GM18526 (cell line): Measurements from ENCODE around the gene EFNB3.

Experiments used
- POLR2A ChIP-seq: IDR thresholded peaks from 3 replicates; pipeline ENCODE4 v1.6.1; 2011; ENCODE audit not compliant: insufficient read length; ENCODE audit errors: extremely low read depth

Gene EFNB3

DNA sequence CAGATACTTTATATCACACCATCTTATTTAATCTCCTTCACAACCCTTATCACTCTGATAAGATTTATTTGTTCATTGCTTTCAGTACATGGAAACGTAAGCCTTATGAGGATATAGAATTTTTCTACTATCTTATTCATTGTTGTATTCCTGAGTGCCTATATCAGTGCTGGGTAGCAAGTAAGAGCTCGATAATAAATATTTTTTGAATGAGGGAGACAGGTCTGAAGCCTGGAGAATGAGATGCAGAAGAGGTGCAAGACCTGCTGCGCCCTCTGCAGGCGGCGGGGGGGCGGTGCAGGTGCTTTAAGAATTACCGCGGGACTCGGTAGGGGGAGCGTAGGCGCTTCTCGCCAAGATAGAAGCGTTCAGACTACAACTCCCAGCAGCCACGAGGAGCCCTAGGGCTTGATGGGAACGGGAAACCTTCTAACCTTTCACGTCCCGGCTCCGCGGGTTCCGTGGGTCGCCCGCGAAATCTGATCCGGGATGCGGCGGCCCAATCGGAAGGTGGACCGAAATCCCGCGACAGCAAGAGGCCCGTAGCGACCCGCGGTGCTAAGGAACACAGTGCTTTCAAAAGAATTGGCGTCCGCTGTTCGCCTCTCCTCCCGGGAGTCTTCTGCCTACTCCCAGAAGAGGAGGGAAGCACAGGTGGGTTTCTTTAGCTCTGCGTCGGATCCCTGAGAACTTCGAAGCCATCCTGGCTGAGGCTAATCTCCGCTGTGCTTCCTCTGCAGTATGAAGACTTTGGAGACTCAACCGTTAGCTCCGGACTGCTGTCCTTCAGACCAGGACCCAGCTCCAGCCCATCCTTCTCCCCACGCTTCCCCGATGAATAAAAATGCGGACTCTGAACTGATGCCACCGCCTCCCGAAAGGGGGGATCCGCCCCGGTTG is 16.8 kb upstream of the EFNB3 start, which contains the start of gene WRAP53:
TSS of gene WRAP53 (plus strand) at position 570 of the 900 bp plus-strand sequence. CDS start at position 742, 172 bp downstream.
- TF ChIP-seq POLR2A: peak; percentile 48

DNA sequence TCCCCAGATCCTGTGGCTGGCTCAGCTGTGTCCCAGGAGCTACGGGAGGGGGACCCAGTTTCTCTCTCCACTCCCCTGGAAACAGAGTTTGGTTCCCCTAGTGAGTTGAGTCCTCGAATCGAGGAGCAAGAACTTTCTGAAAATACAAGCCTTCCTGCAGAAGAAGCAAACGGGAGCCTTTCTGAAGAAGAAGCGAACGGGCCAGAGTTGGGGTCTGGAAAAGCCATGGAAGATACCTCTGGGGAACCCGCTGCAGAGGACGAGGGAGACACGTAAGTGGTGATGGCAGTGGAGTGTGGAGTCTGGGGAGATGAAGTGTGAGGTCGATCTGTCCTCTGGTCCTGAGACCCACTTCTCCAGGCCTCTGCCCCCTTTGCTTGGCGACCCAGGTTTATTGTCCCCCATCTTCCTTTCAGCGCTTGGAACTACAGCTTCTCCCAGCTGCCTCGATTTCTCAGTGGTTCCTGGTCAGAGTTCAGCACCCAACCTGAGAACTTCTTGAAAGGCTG is 16.1 kb upstream of the EFNB3 start:
- TF ChIP-seq POLR2A: no peak

DNA sequence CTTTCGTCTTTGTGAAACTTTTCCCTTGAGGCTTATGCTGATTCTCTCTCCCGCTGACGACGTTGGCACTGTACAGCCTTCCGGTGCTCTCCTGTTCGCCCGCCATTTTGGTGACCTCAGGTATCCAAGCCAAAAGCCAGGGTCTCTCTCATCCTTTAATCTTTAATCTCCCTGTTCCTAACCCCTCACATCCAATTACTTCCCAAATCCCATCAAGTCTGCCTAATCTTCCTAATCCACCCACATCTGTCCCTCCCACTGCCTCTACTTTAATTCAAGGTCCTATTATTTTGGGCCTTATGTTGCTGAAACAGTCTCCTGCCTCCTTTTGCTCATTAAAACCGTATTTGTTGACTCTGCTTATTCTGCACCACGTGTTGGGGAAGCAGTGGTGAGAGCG is 9.4 kb upstream of the EFNB3 start:
- no peak for TF ChIP-seq POLR2A

DNA sequence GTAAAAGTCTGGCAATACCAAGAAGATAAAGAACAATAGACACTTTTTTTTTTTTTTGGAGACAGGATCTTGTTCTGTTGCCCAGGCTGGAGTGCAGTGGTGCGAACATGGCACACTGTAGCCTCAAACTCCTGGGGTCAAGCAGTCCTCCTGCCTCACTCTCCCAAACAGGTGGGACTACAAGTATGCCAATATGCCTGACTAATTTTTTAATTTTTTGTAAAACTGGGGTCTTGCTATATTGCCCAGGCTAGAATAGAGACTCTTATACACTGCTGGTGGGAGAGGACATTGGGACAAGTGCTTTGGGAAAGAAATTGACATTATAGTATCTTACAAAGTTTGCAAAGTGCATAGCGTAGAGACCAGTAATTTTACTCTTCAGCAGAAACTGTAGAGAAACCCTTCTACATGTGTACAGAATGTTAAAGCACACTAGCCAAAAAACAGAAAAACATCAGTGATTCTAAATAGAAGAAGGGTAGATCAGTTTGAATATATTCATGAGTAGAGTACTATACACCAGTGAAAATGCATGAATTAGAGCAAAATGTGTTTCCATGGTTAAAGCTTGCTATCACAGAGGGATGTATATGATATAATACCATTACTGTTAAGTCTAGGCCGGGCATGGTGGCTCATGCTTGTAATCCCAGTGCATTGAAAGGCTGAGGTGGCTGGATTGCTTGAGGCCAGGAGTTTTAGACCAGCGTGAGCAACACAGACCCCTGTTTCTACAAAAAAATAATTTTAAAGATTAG is 7.0 kb upstream of the EFNB3 start:
- no peak for TF ChIP-seq POLR2A

DNA sequence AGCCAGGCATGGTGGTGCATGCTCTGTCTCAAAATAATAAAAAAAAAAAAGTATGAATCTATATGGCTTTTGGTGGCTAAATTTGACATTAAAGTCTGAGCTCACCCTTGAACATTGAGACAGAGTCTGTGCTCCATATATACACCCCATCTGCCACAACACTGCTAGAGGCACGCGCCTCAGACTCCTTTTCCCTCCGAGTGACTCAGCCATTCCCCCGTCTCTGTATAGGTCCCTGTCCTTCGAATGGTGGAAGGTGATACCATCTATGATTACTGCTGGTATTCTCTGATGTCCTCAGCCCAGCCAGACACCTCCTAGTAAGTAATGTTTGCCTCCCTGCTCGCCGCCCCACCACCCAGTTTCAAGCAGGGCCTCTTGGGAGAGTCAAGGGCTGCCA is 4.5 kb upstream of the EFNB3 start:
- no peak for TF ChIP-seq POLR2A

DNA sequence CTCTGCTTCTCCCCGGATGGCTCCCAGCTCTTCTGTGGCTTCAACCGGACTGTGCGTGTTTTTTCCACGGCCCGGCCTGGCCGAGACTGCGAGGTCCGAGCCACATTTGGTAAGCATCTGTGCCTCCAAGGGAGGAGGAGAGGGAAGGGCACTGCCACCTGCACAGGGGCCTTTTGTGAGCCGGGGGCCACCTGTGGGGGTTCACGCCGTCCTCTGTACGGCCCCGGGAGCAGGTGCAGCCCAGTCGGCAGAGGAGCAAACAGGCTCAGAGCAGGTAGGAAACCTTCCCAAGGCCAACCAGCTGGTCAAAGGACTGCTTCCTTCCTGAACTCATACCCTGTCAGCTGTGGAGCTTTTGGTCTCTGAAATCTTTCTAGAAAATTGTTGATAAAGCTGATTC is 3.3 kb upstream of the EFNB3 start:
- TF ChIP-seq POLR2A: no peak

DNA sequence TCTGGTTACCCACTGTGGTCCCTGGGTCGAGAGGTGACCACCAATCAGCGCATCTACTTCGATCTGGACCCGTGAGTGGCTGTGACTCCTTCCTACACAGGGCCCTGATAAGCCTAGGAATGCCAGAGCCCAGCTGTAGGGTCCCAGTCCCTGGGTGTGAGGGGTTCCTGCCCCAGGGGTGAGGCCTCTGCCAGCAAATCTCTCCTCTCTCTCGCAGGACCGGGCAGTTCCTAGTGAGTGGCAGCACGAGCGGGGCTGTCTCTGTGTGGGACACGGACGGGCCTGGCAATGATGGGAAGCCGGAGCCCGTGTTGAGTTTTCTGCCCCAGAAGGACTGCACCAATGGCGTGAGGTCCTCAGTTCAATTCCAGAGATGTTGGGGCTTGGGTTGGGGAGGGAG is 2.2 kb upstream of the EFNB3 start:
- no peak for TF ChIP-seq POLR2A

DNA sequence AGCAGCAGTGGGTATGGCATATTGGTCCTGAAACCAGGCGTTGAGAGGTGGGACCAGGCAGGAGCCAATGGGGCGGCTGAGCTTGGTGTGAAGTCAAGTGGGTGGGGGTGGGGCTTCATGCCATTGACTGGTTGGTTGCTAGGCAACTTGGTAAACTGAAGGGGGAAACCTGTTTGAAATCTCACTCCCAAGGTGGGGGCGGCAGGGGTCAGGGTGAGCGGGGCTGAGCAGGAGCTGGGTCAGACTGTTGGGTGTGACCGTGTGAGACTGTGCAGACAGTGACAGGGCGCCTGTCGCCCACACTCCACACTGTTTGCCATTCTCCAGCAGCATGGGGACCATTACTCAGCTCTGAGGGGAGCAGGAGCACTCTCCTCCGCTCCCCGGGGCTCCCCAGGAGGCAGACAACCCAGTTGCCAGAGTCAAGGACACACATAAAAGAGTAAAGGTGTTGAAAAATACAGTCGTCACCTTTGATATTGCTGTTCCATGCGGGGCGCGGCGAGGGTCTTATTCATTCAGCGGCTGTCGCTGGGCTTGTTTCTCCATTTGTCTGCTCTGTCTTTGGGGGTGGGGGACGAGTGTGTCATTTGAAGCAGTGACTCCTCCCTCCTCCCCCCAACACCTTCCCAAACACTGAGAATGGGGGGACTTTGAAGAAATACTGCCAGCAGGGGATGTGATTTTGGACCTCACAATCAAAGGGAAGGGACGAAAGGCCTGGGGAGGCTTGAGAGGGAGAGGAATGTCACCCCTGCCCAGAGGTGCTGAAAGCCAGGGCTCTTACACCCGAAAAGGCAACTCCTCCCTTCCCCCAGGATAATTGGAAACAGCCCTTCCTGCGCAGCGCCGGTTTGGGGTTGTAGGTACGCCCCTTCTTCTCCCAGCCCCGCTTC is 1.2 kb upstream of the EFNB3 start:
- no peak for TF ChIP-seq POLR2A

DNA sequence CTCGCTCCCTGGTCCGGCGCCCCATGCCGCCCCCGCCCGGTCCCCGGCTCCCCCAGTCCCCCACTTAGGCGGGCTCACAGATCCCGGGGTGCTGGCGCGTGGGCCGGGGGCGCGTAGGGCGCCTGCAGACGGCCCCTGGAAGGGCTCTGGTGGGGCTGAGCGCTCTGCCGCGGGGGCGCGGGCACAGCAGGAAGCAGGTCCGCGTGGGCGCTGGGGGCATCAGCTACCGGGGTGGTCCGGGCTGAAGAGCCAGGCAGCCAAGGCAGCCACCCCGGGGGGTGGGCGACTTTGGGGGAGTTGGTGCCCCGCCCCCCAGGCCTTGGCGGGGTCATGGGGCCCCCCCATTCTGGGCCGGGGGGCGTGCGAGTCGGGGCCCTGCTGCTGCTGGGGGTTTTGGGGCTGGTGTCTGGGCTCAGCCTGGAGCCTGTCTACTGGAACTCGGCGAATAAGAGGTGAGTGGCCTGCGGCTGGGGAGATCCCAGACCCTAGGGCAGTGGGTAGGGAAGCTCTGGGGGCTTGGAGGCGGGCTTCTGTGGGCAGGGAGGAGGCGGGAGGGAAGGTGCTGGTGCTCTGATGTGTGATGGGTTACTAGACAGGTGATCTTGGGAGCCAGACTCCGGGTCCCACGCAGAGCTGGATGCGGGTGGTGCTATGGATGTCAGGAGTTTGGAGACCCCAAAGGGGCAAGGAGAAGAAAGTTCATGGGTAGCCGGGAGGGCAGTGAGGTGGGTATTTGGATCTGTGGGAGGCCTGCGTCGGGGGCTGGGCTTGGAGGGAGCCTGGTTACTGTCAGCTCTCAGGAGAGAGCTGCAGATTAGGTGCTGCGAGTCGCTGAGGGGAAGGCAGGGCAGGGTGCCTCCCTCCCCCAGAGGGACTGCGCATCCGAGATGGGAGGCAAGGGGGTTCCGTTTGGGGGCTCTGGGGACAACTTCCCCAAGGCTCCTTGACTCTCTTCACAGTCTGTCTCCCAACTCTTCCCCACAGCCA is 560 bp downstream of the EFNB3 start:
- TF ChIP-seq POLR2A: no peak

DNA sequence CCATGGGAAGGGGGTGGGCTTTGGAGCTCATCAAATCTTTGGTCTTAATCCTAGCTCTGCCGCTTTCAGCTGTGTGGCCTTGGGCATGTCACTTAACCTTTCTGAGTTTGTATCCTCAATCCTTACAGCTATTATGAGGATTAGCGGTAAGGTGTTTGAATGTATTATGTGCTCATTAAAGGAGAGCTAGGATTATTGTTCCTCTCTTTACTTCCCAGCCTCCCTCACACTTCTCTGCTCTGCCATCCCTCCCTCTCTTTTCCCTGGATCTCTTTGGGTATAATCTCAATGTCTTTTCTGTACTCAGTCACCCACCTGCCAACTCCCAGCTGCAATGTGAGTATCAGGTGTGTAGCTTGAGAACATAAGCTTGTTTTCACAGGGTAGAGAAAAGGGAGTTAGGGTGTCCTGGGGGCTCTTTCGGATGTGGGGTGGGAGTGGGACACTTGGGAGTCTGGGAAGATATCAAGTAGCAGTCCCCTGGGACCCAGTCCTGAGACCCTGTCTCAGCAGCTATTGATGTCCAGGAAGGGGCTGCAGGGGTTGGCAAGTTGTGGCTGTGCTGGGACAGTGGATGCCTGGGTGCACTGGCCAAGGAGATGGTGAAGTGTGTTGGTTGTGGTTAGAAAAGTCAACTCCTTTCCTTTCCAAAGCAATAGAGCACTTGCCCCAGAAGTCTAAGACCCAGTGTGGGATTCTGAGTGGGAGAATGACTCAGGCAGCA is 1.8 kb downstream of the EFNB3 start:
- TF ChIP-seq POLR2A: no peak

DNA sequence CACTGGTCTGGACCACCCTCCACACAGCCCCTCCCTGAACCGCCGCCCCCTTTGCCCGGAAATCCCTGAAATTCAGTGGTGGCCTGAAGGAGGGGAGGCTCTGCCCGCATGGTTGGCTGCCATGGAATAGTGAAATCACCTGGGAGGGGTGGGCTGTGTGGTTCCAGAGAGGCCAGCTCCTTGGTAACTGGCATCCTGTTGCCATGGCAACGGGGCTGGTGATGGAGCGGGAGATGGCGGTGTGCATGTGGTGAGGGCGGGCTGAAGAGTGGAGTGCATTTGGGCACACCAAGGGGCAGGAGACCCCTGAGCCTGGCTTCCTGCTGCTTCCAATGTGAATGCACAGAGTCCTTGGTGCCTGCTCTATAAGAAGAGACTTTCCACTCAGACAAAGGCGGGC is 2.4 kb downstream of the EFNB3 start:
- no peak for TF ChIP-seq POLR2A

DNA sequence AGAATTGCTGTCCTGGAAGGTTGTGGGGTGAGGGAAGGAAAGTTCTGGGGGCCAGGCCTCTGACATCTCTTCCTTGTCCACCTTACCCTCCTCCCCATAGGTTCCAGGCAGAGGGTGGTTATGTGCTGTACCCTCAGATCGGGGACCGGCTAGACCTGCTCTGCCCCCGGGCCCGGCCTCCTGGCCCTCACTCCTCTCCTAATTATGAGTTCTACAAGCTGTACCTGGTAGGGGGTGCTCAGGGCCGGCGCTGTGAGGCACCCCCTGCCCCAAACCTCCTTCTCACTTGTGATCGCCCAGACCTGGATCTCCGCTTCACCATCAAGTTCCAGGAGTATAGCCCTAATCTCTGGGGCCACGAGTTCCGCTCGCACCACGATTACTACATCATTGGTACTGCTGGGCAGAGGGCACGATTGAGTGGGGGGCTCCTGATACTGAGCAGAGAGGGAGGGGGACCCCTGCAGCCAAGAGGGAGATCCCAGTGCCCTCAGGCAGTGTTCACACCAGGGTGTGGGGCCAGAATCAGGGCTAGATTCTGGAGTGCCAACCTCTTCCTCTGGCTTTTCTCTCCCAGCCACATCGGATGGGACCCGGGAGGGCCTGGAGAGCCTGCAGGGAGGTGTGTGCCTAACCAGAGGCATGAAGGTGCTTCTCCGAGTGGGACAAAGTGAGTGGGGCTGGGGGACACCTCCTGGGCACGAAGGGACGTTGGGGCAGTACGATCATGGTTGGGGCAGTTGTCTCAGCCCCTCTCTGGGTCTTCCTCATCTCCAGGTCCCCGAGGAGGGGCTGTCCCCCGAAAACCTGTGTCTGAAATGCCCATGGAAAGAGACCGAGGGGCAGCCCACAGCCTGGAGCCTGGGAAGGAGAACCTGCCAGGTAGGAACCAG is 3.1 kb downstream of the EFNB3 start:
- TF ChIP-seq POLR2A: no peak
